Epidermal melanocyte (primary cell): ENCODE measurements around the gene VAPB.

Experiments used
- DNase-seq: peaks from one replicate; pipeline ENCODE4 v3.0.0; 2011; ENCODE audit warnings: low spot score; ENCODE audit not compliant: insufficient read length

The VAPB gene

DNA sequence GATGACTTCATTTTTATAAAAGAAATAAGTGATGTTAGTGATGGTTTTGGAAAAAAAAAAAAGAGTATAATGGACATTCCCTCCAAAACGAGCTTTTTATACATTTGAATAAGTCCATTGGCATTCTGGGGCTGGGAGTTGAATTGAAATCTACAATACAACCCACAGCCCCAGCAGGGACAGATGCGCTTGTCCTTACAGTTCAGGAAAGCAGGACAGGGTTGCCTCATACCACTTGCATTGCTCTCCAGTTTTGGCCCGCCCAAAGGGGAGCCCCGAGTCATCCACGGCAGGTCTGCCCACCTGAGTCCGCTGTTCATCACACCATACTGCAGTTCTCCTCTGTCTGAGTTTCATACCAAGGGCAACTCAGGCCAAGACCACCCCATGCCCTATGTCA is 46.2 kb downstream of the VAPB start:
- DNase-seq: no peak

DNA sequence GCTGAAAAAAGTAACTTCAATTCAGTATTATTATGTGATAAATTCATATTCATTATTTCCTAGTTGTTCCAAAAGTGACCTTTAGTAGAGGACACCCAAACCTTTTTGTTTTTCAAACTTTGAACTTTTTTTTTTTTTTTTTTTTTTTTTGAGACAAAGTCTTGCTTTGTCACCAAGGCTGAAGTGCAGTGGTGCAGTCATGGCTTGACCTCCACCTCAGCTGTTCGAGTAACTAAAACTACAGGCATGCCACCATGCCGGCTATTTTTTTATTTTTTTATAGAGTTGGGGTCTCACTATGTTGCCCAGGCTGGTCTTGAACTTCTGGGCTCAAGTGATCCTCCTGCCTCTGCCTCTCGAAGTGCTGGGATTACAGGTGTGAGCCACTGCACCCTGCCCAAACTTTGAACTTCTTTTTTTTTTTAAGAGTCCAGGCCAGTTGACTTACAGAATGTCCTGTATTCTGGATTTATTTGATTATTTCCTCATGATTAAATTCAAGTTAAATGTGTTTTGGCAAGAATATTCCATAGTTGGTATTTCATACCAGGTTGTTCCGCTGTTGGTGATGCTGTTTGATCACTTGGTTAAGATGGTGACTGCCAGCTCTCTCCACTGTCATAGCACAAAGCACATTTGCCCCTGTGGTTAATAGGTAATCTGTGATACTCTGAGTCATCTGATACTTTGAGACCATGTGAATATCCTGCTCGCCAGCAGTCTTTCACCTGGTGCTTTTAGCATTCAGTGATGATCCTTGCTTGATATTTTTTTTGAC is 48.0 kb downstream of the VAPB start:
- no peak for DNase-seq

DNA sequence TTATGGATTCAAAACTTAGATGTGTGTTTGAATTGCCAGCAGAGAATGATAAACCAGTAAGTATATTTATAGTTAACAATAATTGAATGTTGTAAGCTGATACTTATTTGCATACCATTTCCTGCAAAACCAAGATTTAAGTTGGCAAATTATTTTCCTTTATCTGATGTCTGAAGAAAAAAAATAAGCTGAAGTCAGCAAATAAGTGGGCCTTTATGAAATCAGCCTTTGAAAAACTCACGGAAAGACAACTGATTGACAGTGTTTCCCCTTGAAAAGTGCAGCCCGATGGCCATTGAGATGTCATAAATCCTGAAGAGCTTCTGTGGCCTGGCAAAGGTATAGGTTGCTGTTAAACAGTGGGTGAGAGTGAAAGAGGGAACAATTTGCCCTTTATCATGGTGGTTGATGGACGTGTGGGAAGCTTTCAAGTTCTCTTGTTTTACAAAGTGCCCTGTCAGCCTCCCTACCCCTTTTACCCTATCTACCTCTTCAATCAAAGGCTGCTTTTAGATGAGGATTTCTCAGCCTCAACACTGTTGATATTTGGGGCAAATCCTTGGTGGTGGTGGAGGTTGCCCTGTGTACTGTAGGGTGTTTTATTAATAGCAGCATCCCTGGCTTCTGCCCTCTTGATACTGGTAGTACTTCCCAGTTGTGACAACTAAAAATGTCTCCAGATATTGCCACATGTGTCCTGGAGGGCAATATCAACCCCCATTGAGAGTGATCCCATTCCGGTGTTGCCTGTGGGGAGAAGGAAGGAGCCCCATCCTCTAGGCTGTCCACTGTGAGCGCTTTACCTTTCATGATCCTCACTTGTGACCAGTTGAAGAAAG is 50.2 kb downstream of the VAPB start:
- no peak for DNase-seq

DNA sequence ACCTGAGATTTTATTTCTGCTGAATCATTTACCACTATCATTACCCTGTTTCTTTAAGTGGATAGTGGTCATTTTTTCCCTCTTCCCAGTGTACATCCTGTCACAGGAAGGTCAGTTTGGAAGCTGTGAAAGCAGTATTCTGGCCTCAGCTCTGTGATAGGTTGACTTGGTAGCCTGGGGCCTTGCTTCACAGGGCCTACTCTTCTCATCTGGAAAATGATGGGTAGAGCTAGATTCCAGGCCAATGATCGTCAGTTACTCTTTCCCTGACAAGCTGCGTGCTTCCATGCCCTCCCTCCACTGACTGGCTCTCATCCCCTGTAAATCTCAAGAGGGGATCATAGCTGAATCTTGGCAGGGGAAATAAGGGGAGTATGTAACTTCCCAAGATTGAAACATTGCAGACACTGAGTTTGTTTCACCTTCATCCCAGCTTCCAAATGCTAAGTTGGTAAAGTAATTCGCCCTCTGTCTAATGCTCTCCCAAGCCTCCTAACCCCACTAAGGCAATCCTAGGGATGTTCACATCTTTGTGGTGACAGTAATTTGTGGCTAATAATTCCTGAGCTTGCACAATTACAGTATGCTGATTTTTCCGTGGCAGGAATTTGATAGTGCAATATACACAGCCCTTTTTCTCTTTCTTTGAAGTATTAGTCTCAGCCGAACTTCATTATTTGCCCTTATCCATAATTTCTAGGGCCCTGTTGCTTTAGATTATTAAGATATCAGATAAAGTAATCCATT is 51.2 kb downstream of the VAPB start:
- DNase-seq: no peak

DNA sequence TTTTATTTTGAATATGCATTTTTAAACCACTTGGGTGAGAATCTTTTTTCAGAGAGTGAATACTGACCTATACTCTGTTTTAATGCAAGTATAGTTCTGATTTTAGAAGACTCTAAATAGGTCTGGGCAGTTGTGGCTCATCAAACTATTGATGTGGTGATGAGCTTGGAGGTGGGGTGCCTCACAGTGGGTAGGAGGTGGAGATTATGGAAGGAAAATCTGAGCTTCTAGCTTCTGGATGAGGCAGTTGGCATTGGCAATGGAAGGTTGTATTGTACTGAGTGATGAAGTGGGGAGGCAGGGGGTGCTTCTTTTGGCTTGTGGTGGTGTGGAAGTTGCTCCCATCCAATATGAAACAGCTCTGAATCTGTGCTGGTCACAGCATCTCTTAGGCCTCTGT is 52.7 kb downstream of the VAPB start:
- DNase-seq: no peak

DNA sequence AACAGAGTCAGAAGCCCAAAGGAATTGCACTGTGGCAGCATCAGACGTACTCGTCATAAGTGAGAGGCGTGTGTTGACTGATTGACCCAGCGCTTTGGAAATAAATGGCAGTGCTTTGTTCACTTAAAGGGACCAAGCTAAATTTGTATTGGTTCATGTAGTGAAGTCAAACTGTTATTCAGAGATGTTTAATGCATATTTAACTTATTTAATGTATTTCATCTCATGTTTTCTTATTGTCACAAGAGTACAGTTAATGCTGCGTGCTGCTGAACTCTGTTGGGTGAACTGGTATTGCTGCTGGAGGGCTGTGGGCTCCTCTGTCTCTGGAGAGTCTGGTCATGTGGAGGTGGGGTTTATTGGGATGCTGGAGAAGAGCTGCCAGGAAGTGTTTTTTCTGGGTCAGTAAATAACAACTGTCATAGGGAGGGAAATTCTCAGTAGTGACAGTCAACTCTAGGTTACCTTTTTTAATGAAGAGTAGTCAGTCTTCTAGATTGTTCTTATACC is 55.8 kb downstream of the VAPB start:
- no peak for DNase-seq

DNA sequence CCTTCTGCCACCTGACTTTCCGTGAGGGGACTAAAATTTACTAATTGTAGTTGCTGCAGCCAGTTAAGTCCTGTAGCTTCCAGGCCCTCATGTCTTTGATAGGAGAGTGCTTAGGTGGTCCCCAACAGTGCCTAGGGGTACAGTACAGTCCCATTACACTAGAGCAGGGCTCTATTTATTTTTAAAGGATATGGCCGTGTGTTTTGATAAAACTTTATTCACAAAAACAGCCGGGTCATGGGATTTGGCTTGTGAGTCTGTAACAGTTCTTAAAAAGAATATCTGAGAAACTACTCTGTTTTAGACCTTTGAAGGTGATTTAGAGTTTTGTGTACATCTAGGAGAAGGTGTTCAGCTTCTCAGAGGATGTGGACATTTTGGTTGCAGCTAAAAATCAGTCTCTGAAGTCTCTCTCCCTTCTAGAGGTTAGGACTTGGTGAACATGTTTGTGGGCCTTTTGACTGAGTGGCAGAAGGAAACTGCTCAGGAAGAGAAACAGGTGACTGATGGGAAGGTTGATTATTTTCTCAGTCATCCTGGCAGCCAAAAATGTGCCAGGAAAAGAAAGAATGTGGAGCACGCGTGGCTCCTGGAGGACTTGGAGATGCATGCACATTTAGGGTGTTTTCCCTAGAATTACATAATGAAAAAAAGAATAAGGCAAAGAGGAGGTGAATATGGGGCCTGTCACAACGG is 57.4 kb downstream of the VAPB start:
- DNase-seq: no peak

DNA sequence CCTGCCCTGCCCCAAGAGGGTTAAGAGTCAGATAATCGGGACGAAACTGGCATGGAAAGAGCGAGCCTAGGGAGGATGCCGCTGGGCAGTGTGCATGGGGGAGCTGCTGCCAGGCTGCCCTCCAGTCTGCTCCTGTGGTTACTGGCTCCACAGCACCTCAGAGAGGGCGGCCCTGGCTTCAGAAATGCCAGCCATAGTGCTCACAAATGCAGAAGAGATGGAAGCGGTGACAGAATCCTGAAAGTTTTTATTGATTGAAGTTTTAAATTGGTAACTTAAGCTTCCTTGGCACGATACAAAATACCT is 57.9 kb downstream of the VAPB start:
- no peak for DNase-seq

DNA sequence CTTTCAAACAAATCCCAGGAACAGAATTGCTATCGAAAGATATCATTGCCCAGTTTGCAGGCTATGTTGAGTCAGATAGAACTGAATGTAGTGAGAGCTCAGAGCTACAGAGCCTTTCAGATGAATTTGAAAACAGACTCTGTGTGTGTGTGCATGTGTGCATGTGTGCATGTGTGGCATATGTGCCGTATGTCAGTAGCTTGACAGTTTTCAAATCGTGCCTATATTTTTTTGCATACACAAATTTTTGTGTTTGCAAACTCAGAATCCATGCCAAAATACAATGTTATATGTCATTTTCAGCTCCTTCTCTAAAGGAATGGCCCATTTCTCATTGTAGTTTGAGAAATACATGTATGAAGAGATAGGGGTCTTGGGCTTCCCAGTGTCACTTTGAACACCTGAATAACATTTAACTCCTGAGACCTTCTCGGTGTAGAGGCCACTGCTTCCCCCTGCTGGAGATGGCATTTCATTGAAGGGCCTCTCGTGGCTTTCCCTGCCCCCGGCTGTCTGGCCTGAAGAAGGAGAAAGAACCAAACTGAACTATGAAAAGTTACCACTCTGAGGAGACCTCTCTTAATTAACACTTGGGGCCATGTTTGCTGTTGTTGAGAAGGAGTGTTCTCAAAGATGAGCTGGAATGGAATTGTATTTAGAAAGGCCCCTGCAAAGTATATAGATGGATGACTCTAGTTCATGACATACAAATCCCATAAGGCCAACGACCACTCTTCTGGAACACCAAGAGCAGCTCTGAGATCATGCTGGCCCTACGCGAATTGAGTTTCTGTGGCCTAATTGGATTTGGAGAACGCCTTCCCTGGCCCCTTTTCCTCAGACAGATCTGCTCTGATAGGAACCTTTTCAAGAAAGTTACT is 58.7 kb downstream of the VAPB start:
- no peak for DNase-seq

DNA sequence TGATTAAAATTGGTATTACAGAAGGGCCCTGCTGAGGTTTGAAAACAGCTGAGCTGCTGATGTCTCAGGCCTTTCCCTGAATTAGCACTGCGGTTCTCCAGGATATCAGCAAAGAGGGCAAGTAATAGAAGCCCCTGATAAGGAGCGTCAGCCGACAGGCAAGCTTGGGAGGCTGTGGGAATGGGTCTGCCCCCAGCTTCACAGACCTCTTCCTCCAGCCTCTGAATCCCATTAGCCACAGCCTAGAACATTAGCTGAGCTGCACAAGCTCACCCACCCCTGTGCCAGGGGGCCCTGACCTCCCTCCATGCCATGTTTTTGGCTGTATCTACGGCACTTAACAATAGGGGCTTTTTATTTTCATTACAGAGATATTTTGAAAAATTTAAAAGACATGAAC is 59.9 kb downstream of the VAPB start:
- no peak for DNase-seq

DNA sequence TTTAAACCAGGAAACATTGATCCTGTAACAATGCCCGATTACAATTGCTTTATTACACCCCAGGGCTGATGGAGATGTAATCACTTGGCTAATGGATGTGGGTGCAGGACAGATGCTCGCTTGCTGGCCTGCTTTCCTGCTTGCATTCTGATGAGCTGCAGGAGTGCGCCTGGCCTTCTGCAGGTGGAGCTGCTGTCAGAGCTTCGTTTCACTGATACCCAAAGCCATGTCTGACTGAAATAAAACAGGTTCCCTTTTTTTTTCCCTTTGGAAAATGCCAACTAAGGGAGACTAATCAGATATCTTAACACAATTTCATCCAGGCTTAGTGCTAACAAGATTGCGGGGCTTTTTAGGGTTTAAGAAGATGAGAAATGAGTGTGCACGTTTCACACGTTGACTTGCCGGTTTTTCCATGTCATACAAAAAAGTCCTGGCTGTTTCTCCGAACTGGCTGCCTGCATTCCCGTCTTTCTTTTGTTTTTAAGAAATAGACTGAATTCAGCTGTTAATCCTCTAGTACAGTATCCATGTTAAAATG is 60.7 kb downstream of the VAPB start:
- no peak for DNase-seq

DNA sequence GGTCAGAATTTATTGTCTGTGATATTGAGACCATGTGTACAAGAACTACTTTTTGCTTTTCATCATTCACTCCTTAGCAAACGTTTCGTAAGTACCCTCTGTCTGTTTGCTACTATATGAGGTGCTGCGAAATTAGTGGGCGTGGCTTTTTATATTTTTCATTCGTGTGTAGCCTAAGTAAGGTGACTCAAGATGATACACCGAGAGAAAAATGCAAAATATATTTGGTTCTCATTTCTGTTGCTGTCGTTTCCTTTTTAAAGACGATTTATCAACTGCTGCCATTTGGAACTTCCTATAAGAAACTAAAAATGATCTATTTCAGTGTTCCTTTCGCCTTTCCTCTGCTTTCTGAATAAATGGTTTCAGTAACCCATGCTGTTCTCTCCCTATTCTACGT is 61.2 kb downstream of the VAPB start:
- no peak for DNase-seq

DNA sequence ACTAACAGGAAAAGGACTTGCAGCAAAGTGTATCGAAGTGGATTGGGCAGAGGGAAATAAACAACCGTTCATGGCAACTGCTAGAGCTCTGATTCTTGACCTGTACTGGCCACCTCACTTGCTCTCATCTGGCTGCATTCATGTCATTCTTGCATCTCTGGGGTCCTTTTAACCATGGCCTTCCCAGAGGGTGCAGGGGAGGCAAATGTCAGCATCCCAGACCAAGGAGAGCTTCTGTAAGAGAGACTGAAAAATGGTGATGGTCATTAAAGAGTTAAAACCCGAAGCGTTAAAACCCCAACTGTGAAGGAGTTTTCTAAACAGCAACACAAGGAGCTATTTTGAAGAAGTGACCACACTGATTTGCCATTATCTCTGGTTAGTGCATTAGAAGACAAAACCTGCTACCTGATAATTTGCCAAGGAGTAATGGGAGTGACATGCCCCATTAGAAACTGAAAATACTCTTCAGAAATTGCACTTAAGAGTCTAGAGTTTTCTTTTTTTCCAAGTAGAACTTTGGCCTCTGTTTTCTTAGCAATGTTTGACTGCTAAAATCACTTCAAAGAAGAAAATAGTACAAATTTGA is 63.7 kb downstream of the VAPB start:
- DNase-seq: no peak

DNA sequence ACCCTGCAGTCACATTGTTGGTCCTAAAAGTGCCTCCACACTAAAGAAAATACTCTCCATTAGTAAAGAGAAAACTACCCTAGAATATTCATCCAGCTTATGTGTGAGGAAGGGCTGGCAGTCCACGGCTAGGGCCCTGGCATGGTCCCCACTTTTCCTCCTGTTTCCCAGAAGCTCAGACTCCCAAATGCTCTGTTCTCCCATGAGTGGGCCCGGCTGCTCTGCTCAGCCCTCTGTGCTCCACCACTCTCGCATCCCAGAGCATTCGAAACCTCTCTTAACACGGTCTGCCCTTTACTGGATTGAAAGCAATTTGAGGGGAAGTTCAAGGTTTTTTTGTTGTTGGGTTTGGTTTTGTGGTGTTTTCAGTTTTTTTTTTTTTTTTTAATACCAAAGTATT is 64.4 kb downstream of the VAPB start:
- DNase-seq: no peak

DNA sequence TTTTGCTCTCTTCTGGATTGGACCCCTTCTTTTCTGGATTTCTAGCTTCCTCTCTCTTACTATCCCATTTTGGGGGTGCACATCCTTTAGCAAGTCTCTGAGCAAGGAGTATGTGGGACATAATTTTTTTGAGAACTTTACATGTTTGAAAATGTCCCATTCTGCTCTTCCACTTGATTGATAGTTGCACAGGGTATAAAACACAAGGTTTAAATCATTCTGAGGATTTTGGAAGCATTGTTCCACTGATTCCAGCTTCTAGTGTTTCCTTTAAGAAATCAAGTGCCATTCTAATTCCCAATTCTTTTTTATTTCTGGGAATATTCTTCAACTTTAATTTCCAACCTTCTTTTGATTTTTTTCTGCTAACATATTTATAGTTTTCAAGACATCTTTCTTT is 65.4 kb downstream of the VAPB start:
- DNase-seq: no peak

DNA sequence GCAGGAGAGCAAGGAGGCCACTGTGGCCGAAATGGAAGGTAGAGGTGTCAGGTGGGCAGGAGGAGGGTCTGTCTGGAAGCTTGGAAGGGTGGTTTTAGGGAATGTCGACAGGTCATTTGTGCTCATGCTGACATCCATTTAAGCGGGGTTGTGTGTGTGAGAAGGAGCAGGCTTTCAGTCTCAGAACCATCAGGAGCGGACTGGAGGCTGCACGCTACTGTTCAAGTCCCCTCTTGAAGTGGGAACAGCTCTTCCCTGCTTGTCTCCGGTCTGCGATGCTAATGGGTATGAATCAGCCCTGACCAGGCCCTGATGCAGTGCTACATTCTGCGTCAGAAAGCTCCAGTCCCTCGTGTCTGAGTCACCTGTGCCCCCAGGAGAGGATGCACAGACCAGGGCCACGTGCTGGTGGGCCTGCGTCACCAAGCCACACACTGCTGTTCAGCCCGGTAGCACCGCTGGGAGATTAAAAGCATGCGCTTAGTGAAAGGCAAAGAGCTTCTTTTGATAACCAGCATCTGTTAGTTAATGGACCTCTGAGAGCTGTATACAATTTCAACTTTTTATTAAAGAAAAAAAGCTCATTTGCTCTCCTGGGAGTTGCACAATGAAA is 68.2 kb downstream of the VAPB start:
- DNase-seq: no peak

DNA sequence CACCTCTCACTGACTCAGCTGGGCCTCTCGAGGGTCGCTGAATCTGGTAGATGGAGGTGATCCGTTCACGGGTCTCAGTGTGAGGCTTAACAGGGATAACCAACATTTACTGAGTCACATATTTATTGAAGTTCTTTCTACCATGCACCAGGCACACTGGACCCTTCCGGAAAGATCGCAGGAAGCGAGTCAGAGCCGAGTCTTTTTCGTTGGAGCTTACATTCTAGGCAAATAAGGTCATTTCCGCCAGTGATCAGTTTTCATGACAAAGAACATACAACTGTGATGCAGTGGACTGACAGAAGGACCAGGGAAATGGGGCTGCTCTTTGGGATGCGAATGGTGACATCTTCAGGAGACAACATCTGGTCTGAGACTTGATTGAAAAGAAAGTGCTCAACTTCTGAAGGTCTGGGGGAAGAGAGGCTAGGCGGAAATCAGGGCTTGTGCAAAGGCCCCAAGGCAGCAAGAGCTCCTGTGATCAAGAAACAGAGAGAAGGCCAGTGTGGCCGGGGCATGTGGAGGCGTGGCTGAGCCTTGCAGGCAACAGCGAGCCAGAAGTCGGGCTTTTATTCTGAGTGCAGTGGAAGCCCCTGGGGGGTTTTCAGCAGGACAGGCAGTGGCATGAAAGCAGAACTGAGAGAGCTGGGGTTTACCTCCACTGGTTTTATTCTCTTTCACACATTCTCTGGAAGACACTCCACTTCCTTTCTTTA is 69.5 kb downstream of the VAPB start:
- DNase-seq: no peak

DNA sequence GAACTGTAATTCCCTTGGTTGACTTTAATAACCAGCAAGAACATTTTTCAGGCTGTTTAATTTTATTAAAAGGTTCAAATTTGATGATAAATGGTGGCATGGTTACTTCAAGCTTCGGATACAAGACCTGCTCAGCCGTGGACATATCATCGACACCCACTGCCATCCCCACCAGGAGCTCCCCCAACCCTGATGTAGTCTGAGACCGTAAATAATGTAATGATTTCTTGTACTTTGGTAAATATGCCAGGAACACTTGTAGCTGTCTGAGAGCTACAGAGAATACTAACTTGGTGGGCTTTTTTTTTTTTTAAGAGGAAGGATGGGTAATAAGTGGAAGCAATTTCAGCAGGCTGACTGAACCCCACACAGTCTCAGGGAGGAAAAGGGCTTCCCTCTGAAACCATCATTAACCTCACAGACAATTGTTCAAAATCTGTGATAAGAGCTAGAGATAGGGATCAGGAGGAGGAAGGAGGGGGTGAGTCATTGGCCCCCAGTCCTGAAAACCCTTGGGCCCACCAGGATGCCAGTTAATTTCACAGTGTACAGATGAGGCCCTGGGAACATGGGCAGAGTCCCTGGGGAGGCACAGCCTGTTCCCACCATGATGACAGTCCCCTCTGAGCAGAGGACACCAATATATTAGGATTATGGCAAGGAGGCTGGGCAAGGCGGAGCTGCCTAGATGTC is 70.2 kb downstream of the VAPB start:
- no peak for DNase-seq
